SIG-M5 treated with dmso at 0.1 percent for 504 hours (cell line): Measurements from ENCODE around the gene KCNK6.
A peak's percentile ranks its signal among the peaks of the same experiment; 100 is the strongest.

Experiments used
- DNase-seq: peaks from one replicate; lab custom pipeline; 2025; ENCODE audit not compliant: unreplicated experiment; lab: John Stamatoyannopoulos, UW

Gene KCNK6

GRCh38 chr19:38319421-38320258, at the start of gene KCNK6:
TSS of gene KCNK6 (plus strand) at chr19:38319845. CDS start at chr19:38319951, 106 bp downstream.
- peak; percentile 17 for DNase-seq

- no peak for DNase-seq
These were observed 49.0 kb upstream of the KCNK6 start for GRCh38 chr19:38270587-38271167.

GRCh38 chr19:38273499-38273898, 46.1 kb upstream of the KCNK6 start:
- no peak for DNase-seq

- no peak for DNase-seq
These were observed 44.9 kb upstream of the KCNK6 start for GRCh38 chr19:38274739-38275138.

- no peak for DNase-seq
These were observed 42.6 kb upstream of the KCNK6 start for GRCh38 chr19:38276942-38277517.

- DNase-seq: peak; percentile 54
These were observed 42.1 kb upstream of the KCNK6 start for GRCh38 chr19:38277549-38277948.

GRCh38 chr19:38277969-38278680, 41.5 kb upstream of the KCNK6 start:
- no peak for DNase-seq

- no peak for DNase-seq
These were observed 40.9 kb upstream of the KCNK6 start for GRCh38 chr19:38278751-38279150.

- DNase-seq: no peak
These were observed 39.4 kb upstream of the KCNK6 start for GRCh38 chr19:38280030-38280921.

- DNase-seq: no peak
These were observed 37.7 kb upstream of the KCNK6 start for GRCh38 chr19:38281811-38282566.

- DNase-seq: no peak
These were observed 36.4 kb upstream of the KCNK6 start for GRCh38 chr19:38283271-38283670.

- peak; percentile 48 for DNase-seq
These were observed 35.2 kb upstream of the KCNK6 start for GRCh38 chr19:38284422-38284821.

GRCh38 chr19:38285567-38285966, 34.1 kb upstream of the KCNK6 start:
- DNase-seq: no peak

- DNase-seq: peak; percentile 80
These were observed 32.0 kb upstream of the KCNK6 start for GRCh38 chr19:38287604-38288003.

GRCh38 chr19:38288123-38288855, 31.4 kb upstream of the KCNK6 start:
- DNase-seq: no peak

- no peak for DNase-seq
These were observed 29.7 kb upstream of the KCNK6 start for GRCh38 chr19:38289955-38290354.

GRCh38 chr19:38290631-38291147, 29.0 kb upstream of the KCNK6 start:
- DNase-seq: no peak

- no peak for DNase-seq
These were observed 27.8 kb upstream of the KCNK6 start for GRCh38 chr19:38291855-38292254.

- no peak for DNase-seq
These were observed 26.4 kb upstream of the KCNK6 start for GRCh38 chr19:38293281-38293680.
